HepG2 (cell line): Measurements from ENCODE around the gene ENAH. TPM values are rescaled to one million over a fixed set of nuclear protein-coding genes. Genes with fewer than 3 reads are reported as not detected.
A peak's percentile ranks its signal among the peaks of the same experiment; 100 is the strongest.

Experiments used
- ATF4 ChIP-seq, 2 experiments: fragments of 450-650 bp in 1 of 2; sonication (generic) in 1 of 2; formaldehyde crosslinking; IDR thresholded peaks; 2 replicates each; pipeline versions ENCODE4 v1.5.0 to v1.8.0; 2020 to 2022; ENCODE audit warnings: mild to moderate bottlenecking in 1 of 2, missing genetic modification reagents in 1 of 2
- ATF5 ChIP-seq: sonication (generic); formaldehyde crosslinking; IDR thresholded peaks from 2 replicates; pipeline ENCODE4 v1.4.0; 2020; ENCODE audit warnings: mild to moderate bottlenecking, low read depth, missing genetic modification reagents
- CTCF ChIP-seq: sonication (generic); formaldehyde crosslinking; IDR thresholded peaks from 2 replicates; pipeline ENCODE4 v1.5.0; 2020; ENCODE audit warnings: mild to moderate bottlenecking, missing genetic modification reagents, moderate library complexity
- E2F5 ChIP-seq: sonication (generic); formaldehyde crosslinking; conservative IDR thresholded peaks from 2 replicates; pipeline ENCODE4 v1.4.0; 2020; ENCODE audit warnings: missing genetic modification reagents
- HNRNPK ChIP-seq: fragments of 200-400 bp; formaldehyde crosslinking; IDR thresholded peaks from 2 replicates; pipeline ENCODE4 v1.6.1; 2018; ENCODE audit warnings: low read length, low read depth, moderate library complexity, mild to moderate bottlenecking; ENCODE audit not compliant: poor library complexity, severe bottlenecking
- MAX ChIP-seq: IDR thresholded peaks from 2 replicates; pipeline ENCODE4 v1.6.1; 2012; ENCODE audit warnings: inconsistent platforms
- POLR2A ChIP-seq, 2 experiments: IDR thresholded peaks; 2 replicates each; pipeline ENCODE4 v1.6.1; 2011; ENCODE audit warnings: low read depth in 2 of 2, low read length in 2 of 2, mild to moderate bottlenecking in 1 of 2, moderate library complexity in 1 of 2; ENCODE audit not compliant: insufficient read depth in 1 of 2
- RBFOX2 ChIP-seq: fragments of 200-400 bp; formaldehyde crosslinking; IDR thresholded peaks from 2 replicates; pipeline ENCODE4 v1.6.1; 2017; ENCODE audit warnings: low read depth, mild to moderate bottlenecking, low read length
- SIN3A ChIP-seq: IDR thresholded peaks from 2 replicates; pipeline ENCODE4 v1.6.1; 2011; ENCODE audit warnings: low read depth, mild to moderate bottlenecking, control low read depth, low read length, borderline replicate concordance
- SIN3B ChIP-seq: fragments of 150-350 bp; IDR thresholded peaks from 2 replicates; pipeline ENCODE4 v1.6.1; 2014; ENCODE audit warnings: low read length
- TFDP1 ChIP-seq: IDR thresholded peaks from 2 replicates; pipeline ENCODE4 v1.6.1; 2016; ENCODE audit warnings: missing compliant biosample characterization, missing genetic modification reagents, borderline replicate concordance
- ZNF501 ChIP-seq: sonication (generic); formaldehyde crosslinking; IDR thresholded peaks from 2 replicates; pipeline ENCODE4 v1.5.1; 2020; ENCODE audit warnings: mild to moderate bottlenecking, moderate library complexity, missing genetic modification reagents
- ZNF510 ChIP-seq: sonication (generic); formaldehyde crosslinking; IDR thresholded peaks from 2 replicates; pipeline ENCODE4 v1.4.0; 2020; ENCODE audit warnings: low read depth, mild to moderate bottlenecking, missing genetic modification reagents
- ZNF687 ChIP-seq: sonication (generic); formaldehyde crosslinking; IDR thresholded peaks from 2 replicates; pipeline ENCODE4 v1.5.1; 2020; ENCODE audit warnings: mild to moderate bottlenecking, missing genetic modification reagents, moderate library complexity
- ZNF746 ChIP-seq: sonication (generic); formaldehyde crosslinking; IDR thresholded peaks from 2 replicates; pipeline ENCODE4 v1.8.0; 2022; ENCODE audit warnings: mild to moderate bottlenecking, missing genetic modification reagents
- ZNF850 ChIP-seq: sonication (generic); formaldehyde crosslinking; conservative IDR thresholded peaks from 2 replicates; pipeline ENCODE4 v1.9.0; 2021; ENCODE audit warnings: mild to moderate bottlenecking, missing genetic modification reagents
- ZSCAN25 ChIP-seq: sonication (generic); formaldehyde crosslinking; IDR thresholded peaks from 2 replicates; pipeline ENCODE4 v1.8.0; 2022; ENCODE audit warnings: mild to moderate bottlenecking, missing genetic modification reagents
- polyA plus RNA-seq, 8 experiments: library from polyadenylated mRNA; depleted of rRNA in 3 of 8; stranded (reverse) in 7 of 8; unstranded in 1 of 8; fragments of >200 nt; fragmentation: Illumina TruSeq in 4 of 8; extraction: Trizol in 4 of 8; gene quantifications; 2 replicates each; pipeline versions ENCODE4 v1.2.1 to v1.2.3, GENCODE V29; 2011 to 2016; ENCODE audit warnings: low read depth in 4 of 8, missing spikeins in 1 of 8, mixed read lengths in 1 of 8; ENCODE audit not compliant: insufficient read depth in 1 of 8
- total RNA-seq, 5 experiments: library from RNA; depleted of rRNA; stranded (reverse); fragments of >200 nt; fragmentation: Illumina TruSeq; extraction: Trizol; gene quantifications; 2 replicates each; pipeline ENCODE4 v1.2.3, GENCODE V29; 2016; ENCODE audit warnings: low read depth in 1 of 5

Gene ENAH
- total and polyA plus RNA-seq, 2 of the 13 experiments (the other 11 are each of a cell fraction or from before 2014, with no cell fraction given): 22.1 to 58.3 TPM

- TF ChIP-seq CTCF (CRISPR knock-in tag): peak; percentile 30; the same call in 1 of the 2 replicates
- no peak for TF ChIP-seq ATF5 (CRISPR knock-in tag)
- 0 out of 4 replicates have a peak, but pooled peaks of 1 of the 2 experiments have one; percentile 45 for TF ChIP-seq POLR2A (IDR thresholded peaks at IDR 0.05; ENCODE audit: insufficient read depth in 1 of 2, low read depth in 2 of 2, low read length in 2 of 2)
- TF ChIP-seq ZSCAN25: peak; percentile 95
- TF ChIP-seq ATF4 (CRISPR knock-in tag; IDR thresholded peaks at IDR 0.05): 0 out of 4 replicates have a peak, but pooled peaks of 1 of the 2 experiments have one; percentile 13
- TF ChIP-seq SIN3A: peak; percentile 35; the same call in 1 of the 2 replicates
- no peak for TF ChIP-seq HNRNPK
- peak; percentile 18; the same call in 1 of the 2 replicates for TF ChIP-seq MAX
- 0 out of 2 replicates have a peak, but pooled peaks have one; percentile 50 for TF ChIP-seq ZNF510 (CRISPR knock-in tag)
- 0 out of 2 replicates have a peak, but pooled peaks have one; percentile 42 for TF ChIP-seq ZNF850
- peak; percentile 38; the same call in 1 of the 2 replicates for TF ChIP-seq SIN3B
- peak; percentile 33; the same call in 1 of the 2 replicates for TF ChIP-seq ZNF687
- TF ChIP-seq E2F5: no peak
- peak; percentile 49; the same call in 1 of the 2 replicates for TF ChIP-seq RBFOX2
- TF ChIP-seq TFDP1: no peak
- 0 out of 2 replicates have a peak, but pooled peaks have one; percentile 24 for TF ChIP-seq ZNF501 (CRISPR knock-in tag)
- TF ChIP-seq ZNF746 (CRISPR knock-in tag): peak; percentile 46; the same call in 1 of the 2 replicates
Observed at GRCh38 chr1:225651872-225652728, 823 bp downstream of the ENAH start (continued).
